Lower lobe of right lung (tissue), 2 donors: ENCODE data around the gene DCAF16. TPM values are rescaled to one million over a fixed set of nuclear protein-coding genes. Genes with fewer than 3 reads are reported as not detected.

Experiments used
- ATAC-seq, 2 donors: fragments of 200-7000 bp; cut with Tn5 transposase; one replicate each; pipeline ENCODE4 v1.9.1; 2020 to 2022; ENCODE audit warnings: mild to moderate bottlenecking in 2 of 2, moderate library complexity in 2 of 2
- DNase-seq: peaks from one replicate; pipeline ENCODE4 v3.0.0-alpha.2; 2020
- H3K27ac ChIP-seq: fragments of 200-600 bp; one replicate; pipeline ENCODE4 v1.8.0; 2022
- H3K27me3 ChIP-seq: fragments of 200-600 bp; one replicate; pipeline ENCODE4 v1.8.0; 2022; ENCODE audit warnings: low read depth
- H3K36me3 ChIP-seq: fragments of 200-600 bp; one replicate; pipeline ENCODE4 v1.8.0; 2022; ENCODE audit warnings: mild to moderate bottlenecking
- H3K4me1 ChIP-seq: fragments of 200-600 bp; one replicate; pipeline ENCODE4 v1.8.0; 2022
- H3K4me3 ChIP-seq: fragments of 200-600 bp; one replicate; pipeline ENCODE4 v1.8.0; 2022; ENCODE audit warnings: mild to moderate bottlenecking
- H3K9me3 ChIP-seq: fragments of 200-600 bp; one replicate; pipeline ENCODE4 v1.8.0; 2022
- intact Hi-C: fragments of 100-400 bp; cut with DNase I; formaldehyde crosslinking; loops from one replicate; pipeline ENCODE4 v1.11.0; 2022
- total RNA-seq: library from RNA; stranded (reverse); fragmentation: NEBNext Ultra II Directional; extraction: Animal tissue kit (Norgen Biotek cat#: 25700); gene quantifications from one replicate; pipeline ENCODE4 v1.2.1, GENCODE V29; 2021
- TF ChIP-seq, protein P1 (sequence below): fragments of 200-600 bp; IDR thresholded peaks from one replicate; pipeline ENCODE4 v1.8.0; 2022; ENCODE audit warnings: antibody characterized with exemption, mild to moderate bottlenecking
- donor health status: DM: no; HTN: yes; CAD: no; lungs with severe emphysema.

DCAF16 gene
- total RNA-seq, 1 donor from 2014 or later, result 26.1 TPM

DNA sequence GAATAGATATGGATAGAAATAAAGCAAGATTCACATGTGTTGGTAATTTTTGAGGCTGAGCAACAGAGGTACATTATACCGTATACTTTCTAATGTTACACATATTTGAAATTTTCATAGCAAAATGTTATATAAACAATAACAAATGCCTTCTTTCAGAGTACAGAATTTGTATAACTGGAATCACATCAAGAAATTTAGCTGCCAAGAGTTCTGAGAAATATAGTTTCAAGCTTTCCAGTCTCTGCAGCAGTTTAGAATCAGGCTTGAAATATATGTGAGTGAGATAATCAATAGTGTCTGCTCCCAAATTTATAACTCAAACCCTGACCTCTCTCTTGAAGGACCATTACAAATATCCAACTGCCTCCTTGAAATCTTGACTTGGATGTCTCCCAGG is 52.9 kb downstream of the DCAF16 start:
- no peak for ATAC-seq
- DNase-seq, result no peak
- Histone ChIP-seq H3K27ac (no peak overlapping the region), H3K27me3 (no peaks in the 10 kb centered on the region), H3K4me3 (no peak overlapping the region), H3K9me3 (no peaks in the 10 kb centered on the region), H3K36me3 (no peaks in the 10 kb centered on the region), H3K4me1 (no peaks in the 10 kb centered on the region)
- intact Hi-C loops, result no loop called here
- TF ChIP-seq, protein P1, sequence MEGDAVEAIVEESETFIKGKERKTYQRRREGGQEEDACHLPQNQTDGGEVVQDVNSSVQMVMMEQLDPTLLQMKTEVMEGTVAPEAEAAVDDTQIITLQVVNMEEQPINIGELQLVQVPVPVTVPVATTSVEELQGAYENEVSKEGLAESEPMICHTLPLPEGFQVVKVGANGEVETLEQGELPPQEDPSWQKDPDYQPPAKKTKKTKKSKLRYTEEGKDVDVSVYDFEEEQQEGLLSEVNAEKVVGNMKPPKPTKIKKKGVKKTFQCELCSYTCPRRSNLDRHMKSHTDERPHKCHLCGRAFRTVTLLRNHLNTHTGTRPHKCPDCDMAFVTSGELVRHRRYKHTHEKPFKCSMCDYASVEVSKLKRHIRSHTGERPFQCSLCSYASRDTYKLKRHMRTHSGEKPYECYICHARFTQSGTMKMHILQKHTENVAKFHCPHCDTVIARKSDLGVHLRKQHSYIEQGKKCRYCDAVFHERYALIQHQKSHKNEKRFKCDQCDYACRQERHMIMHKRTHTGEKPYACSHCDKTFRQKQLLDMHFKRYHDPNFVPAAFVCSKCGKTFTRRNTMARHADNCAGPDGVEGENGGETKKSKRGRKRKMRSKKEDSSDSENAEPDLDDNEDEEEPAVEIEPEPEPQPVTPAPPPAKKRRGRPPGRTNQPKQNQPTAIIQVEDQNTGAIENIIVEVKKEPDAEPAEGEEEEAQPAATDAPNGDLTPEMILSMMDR, result no peak

GRCh38 chr4:17753646-17754045 is 56.9 kb downstream of the DCAF16 start:
- Histone ChIP-seq H3K27me3 (no peaks in the 10 kb centered on the region), H3K4me3 (no peak overlapping the region), H3K27ac (no peak overlapping the region), H3K4me1 (no peaks in the 10 kb centered on the region), H3K36me3 (no peaks in the 10 kb centered on the region), H3K9me3 (no peaks in the 10 kb centered on the region)
- TF ChIP-seq, protein P1, result no peak
- DNase-seq (no peak), ATAC-seq (no peak)
- intact Hi-C loops, result no loop called here

Other genes with a start within 250 kb of the DCAF16 start
- 125 TPM for gene LAP3, start 233.6 kb downstream of the DCAF16 start, total RNA-seq
- 46.2 TPM for gene MED28, start 196.1 kb downstream of the DCAF16 start, total RNA-seq
- gene FAM184B, start 29.1 kb downstream of the DCAF16 start, total RNA-seq, result 0.24 TPM
- gene NCAPG, start 222 bp upstream of the DCAF16 start, total RNA-seq, result 2.2 TPM
- 13.6 TPM for gene LCORL, start 211.0 kb upstream of the DCAF16 start, total RNA-seq